Hepatocyte (in vitro differentiated cells): ENCODE measurements around the gene ATG4D. TPM values are rescaled to one million over a fixed set of nuclear protein-coding genes. Genes with fewer than 3 reads are reported as not detected.

Experiments
- DNase-seq: peaks from one replicate; pipeline ENCODE4 v3.0.0-alpha.2; 2016; ENCODE audit warnings: low spot score
- H2AFZ ChIP-seq: fragments of 200-600 bp; sonication (generic); 2 replicates; pipeline ENCODE4 v1.6.0; 2016; ENCODE audit warnings: antibody characterized with exemption, mild to moderate bottlenecking
- H3K27ac ChIP-seq: fragments of 200-600 bp; sonication (generic); 2 replicates; pipeline ENCODE4 v1.5.1; 2016; ENCODE audit warnings: mild to moderate bottlenecking
- H3K27me3 ChIP-seq: fragments of 200-600 bp; sonication (generic); 2 replicates; pipeline ENCODE4 v1.6.1; 2016
- H3K36me3 ChIP-seq: fragments of 200-600 bp; sonication (generic); replicated peaks from 2 replicates; pipeline ENCODE4 v1.5.1; 2016; ENCODE audit warnings: low read depth; ENCODE audit not compliant: insufficient read depth
- H3K4me1 ChIP-seq: fragments of 200-600 bp; sonication (generic); 2 replicates; pipeline ENCODE4 v1.5.1; 2016; ENCODE audit warnings: mild to moderate bottlenecking, moderate library complexity; ENCODE audit not compliant: insufficient read depth
- H3K4me2 ChIP-seq: fragments of 200-600 bp; sonication (generic); 2 replicates; pipeline ENCODE4 v1.6.0; 2016
- H3K4me3 ChIP-seq: fragments of 200-600 bp; sonication (generic); 2 replicates; pipeline ENCODE4 v1.5.1; 2016; ENCODE audit warnings: mild to moderate bottlenecking
- H3K79me2 ChIP-seq: fragments of 200-600 bp; sonication (generic); 2 replicates; pipeline ENCODE4 v1.6.0; 2017; ENCODE audit warnings: mild to moderate bottlenecking
- H3K9me2 ChIP-seq: fragments of 200-600 bp; sonication (generic); replicated peaks from 2 replicates; pipeline ENCODE4 v1.6.0; 2017; ENCODE audit warnings: mild to moderate bottlenecking; ENCODE audit not compliant: insufficient read depth
- H3K9me3 ChIP-seq: fragments of 200-600 bp; sonication (generic); 2 replicates; pipeline ENCODE4 v1.5.1; 2016; ENCODE audit warnings: low read depth, mild to moderate bottlenecking
- H4K20me1 ChIP-seq: fragments of 200-600 bp; sonication (generic); 2 replicates; pipeline ENCODE4 v1.6.0; 2016; ENCODE audit warnings: mild to moderate bottlenecking; ENCODE audit not compliant: insufficient read depth, poor library complexity, severe bottlenecking
- EZH2 ChIP-seq: fragments of 200-600 bp; sonication (generic); IDR thresholded peaks from 2 replicates; pipeline ENCODE4 v1.6.1; 2016; ENCODE audit warnings: antibody characterized with exemption, mild to moderate bottlenecking, borderline replicate concordance
- EZH2phosphoT487 ChIP-seq: fragments of 200-600 bp; sonication (generic); IDR thresholded peaks from one replicate; pipeline ENCODE4 v1.6.1; 2018; ENCODE audit warnings: antibody characterized with exemption, mild to moderate bottlenecking, low read depth, moderate library complexity; ENCODE audit not compliant: unreplicated experiment, severe bottlenecking
- WGBS: methylation state at CpG from one replicate; pipeline ENCODE4 v1.1.6; 2016; ENCODE audit warnings: low lambda C conversion rate; ENCODE audit errors: missing lambda C conversion rate; 5-methylcytosine and 5-hydroxymethylcytosine counted together
- microRNA counts: library from miRNA; unstranded; fragments of <30 nt; microRNA quantifications from one replicate; lab custom pipeline; 2017
- microRNA-seq: library from miRNA; unstranded; fragments of <30 nt; microRNA quantifications from one replicate; pipeline ENCODE4, GENCODE V29; 2017
- polyA plus RNA-seq: library from polyadenylated mRNA; unstranded; fragments of >200 nt; fragmentation: Nextera tagmentation; extraction: Ambion mirVana; gene quantifications from 2 replicates; pipeline ENCODE4 v1.2.1, GENCODE V29; 2016
- small RNA-seq: library from RNA; depleted of rRNA; stranded (forward); fragments of <200 nt; gene quantifications from one replicate; pipeline ENCODE3, GENCODE V24; 2014
- total RNA-seq: library from RNA; depleted of rRNA; stranded (reverse); fragments of >200 nt; gene quantifications from 2 replicates; pipeline ENCODE4 v1.2.3, GENCODE V29; 2014
- TF ChIP-seq, protein P1 (sequence below): fragments of 200-600 bp; sonication (generic); IDR thresholded peaks from 2 replicates; pipeline ENCODE4 v1.5.1; 2016; ENCODE audit warnings: antibody characterized with exemption, mild to moderate bottlenecking; ENCODE audit not compliant: poor library complexity

Gene ATG4D
- total and polyA plus RNA-seq, 2 experiments from 2014 or later, result 24.1 to 34.5 TPM

DNA sequence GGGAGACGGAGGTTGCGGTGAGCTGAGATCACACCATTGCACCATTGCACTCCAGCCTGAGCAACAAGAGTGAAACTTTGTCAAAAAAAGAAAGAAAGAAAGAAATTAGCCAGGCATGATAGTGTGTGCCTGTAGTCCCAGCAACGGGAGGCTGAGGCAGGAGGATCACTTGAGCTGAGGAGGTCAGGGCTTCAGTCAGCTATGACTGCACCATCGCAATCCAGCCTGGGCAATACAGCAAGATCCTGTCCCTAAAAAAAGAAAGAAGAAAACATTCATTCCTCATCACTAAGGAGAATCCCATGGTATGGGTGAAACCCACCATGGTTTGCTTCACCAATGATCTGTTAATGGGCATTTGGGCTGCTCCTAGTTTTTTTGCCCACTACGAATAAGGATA is 56.4 kb downstream of the ATG4D start:
- H3K36me3 ChIP-seq, result no peaks in the 10 kb centered on the region
- H3K79me2 ChIP-seq, result peaks cover 13% of the 10 kb centered on the region
- no peak for DNase-seq
- no peak overlapping the region for H3K27ac ChIP-seq
- no peaks in the 10 kb centered on the region for H3K9me3 ChIP-seq
- H3K27me3 ChIP-seq, result no peaks in the 10 kb centered on the region
- TF ChIP-seq, protein P1, sequence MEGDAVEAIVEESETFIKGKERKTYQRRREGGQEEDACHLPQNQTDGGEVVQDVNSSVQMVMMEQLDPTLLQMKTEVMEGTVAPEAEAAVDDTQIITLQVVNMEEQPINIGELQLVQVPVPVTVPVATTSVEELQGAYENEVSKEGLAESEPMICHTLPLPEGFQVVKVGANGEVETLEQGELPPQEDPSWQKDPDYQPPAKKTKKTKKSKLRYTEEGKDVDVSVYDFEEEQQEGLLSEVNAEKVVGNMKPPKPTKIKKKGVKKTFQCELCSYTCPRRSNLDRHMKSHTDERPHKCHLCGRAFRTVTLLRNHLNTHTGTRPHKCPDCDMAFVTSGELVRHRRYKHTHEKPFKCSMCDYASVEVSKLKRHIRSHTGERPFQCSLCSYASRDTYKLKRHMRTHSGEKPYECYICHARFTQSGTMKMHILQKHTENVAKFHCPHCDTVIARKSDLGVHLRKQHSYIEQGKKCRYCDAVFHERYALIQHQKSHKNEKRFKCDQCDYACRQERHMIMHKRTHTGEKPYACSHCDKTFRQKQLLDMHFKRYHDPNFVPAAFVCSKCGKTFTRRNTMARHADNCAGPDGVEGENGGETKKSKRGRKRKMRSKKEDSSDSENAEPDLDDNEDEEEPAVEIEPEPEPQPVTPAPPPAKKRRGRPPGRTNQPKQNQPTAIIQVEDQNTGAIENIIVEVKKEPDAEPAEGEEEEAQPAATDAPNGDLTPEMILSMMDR, result no peak
- TF ChIP-seq EZH2phosphoT487 (no peak), EZH2 (no peak)
- WGBS, result 94% methylated on average over 5 of the region's 5 CpGs
- H3K4me2 ChIP-seq, result no peak overlapping the region
- no peak overlapping the region for H3K4me3 ChIP-seq
- H2AFZ ChIP-seq, result no peak overlapping the region
- H4K20me1 ChIP-seq, result no peaks in the 10 kb centered on the region
- H3K4me1 ChIP-seq, result peaks cover 8% of the 10 kb centered on the region
- no peaks in the 10 kb centered on the region for H3K9me2 ChIP-seq

DNA sequence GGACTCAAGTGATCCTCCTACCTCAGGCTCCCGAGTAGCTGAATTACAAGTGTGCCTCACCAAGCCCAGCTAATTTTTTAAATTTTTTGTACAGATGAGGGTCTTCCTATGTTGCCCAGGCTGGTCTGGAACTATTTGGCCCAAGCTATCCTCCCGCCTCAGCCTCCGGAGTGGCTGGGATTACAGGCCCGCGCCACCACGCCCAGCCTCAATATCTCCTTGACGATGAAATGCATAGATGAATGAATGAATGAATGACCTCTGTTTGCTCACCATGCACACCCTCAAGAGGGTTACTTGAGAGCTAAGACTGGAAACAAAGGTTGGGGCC is 58.3 kb downstream of the ATG4D start:
- Histone ChIP-seq H3K27me3 (no peaks in the 10 kb centered on the region), H3K4me1 (peaks cover 8% of the 10 kb centered on the region), H3K79me2 (peaks cover 17% of the 10 kb centered on the region), H4K20me1 (no peaks in the 10 kb centered on the region), H3K27ac (no peak overlapping the region), H3K4me3 (no peak overlapping the region), H3K9me2 (no peaks in the 10 kb centered on the region), H3K4me2 (peak overlapping the region; percentile 95), H2AFZ (no peak overlapping the region), H3K9me3 (no peaks in the 10 kb centered on the region), H3K36me3 (no peaks in the 10 kb centered on the region)
- DNase-seq, result no peak
- TF ChIP-seq EZH2phosphoT487, result no peak
- TF ChIP-seq, protein P1, result no peak
- no peak for TF ChIP-seq EZH2
- 28% methylated on average over 7 of the region's 7 CpGs for WGBS

DNA sequence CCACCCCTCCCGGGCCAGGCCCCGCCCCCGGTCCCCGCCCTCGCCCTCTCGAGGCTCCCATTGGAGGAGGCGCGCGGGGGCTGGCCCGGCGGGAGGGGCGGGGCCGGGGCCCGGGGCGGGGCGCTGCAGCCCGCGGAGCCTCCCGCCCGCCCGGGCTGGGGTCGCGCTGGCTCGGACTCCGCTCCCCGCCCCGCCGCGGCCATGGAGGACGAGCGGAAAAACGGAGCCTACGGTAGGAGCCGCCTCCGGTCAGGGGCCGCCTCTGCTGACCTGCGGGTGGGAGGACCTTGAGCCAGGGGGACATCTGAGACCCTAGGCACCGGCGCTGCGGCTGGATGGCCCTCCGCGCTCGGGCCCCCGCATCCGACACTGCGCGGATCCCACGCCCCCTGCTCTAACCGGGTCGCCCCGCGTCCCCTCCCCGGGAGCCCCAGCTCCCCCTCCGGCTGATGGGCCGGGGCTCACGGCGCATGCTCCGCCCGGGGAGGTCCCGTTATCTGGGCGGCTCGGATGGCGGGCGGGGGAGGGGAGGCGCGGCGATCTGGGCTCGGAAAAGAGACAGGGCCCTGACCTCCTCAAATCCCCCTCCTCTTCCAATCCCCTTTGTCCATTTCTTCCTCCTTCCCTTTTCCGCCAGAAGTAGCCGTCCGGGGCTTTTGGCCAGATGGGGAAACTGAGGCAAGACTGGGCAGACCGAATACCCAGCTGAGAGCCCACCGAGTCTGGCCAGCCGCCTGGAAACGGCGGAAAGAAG is 58.8 kb downstream of the ATG4D start:
- Histone ChIP-seq H3K4me1 (peaks cover 8% of the 10 kb centered on the region), H2AFZ (peak overlapping the region; percentile 95), H3K9me3 (no peaks in the 10 kb centered on the region), H3K4me3 (peak overlapping the region; percentile 84), H3K36me3 (no peaks in the 10 kb centered on the region), H4K20me1 (no peaks in the 10 kb centered on the region), H3K27me3 (no peaks in the 10 kb centered on the region), H3K9me2 (no peaks in the 10 kb centered on the region), H3K27ac (peak overlapping the region; percentile 79), H3K79me2 (peaks cover 17% of the 10 kb centered on the region), H3K4me2 (peak overlapping the region; percentile 95)
- no peak for TF ChIP-seq EZH2
- no peak for TF ChIP-seq EZH2phosphoT487
- TF ChIP-seq, protein P1, result no peak
- WGBS, result 3% methylated on average over 20 of the region's 76 CpGs
- peak; percentile 91 for DNase-seq

MicroRNA genes within 50 kb of the gene (microRNA counts, 767-probe panel; counts per million panel counts)
- microRNA hsa-miR-1238 (lab: Ali Mortazavi, UCI), result not detected

Small RNAs within 50 kb of the gene (microRNA-seq; reads per million reads assigned to microRNA genes)
- gene MIR1238, result not detected

Small RNAs within 50 kb of the gene (small RNA-seq; reads per million reads assigned to genes)
- gene MIR1238 (not detected), gene RNU7-140P (not detected)

Other genes starting within 250 kb of the ATG4D start
- 2.6 and 5.8 TPM in 2 replicates for gene ZGLP1, start 234.1 kb upstream of the ATG4D start, total RNA-seq
- gene ZGLP1, start 234.1 kb upstream of the ATG4D start, polyA plus RNA-seq, result 10.3 TPM in 2 replicates
- 16.9 and 24.9 TPM in 2 replicates for gene FDX2, start 227.9 kb upstream of the ATG4D start, total RNA-seq
- 45.1 and 49.3 TPM in 2 replicates for gene FDX2, start 227.9 kb upstream of the ATG4D start, polyA plus RNA-seq
- gene RAVER1, start 210.4 kb upstream of the ATG4D start, total RNA-seq, result 11.7 and 16.4 TPM in 2 replicates
- gene RAVER1, start 210.4 kb upstream of the ATG4D start, polyA plus RNA-seq, result 35.5 and 42.0 TPM in 2 replicates
- 5.2 and 5.3 TPM in 2 replicates for gene ICAM3, start 204.3 kb upstream of the ATG4D start, total RNA-seq
- 11.7 and 16.8 TPM in 2 replicates for gene ICAM3, start 204.3 kb upstream of the ATG4D start, polyA plus RNA-seq
- gene TYK2, start 163.3 kb upstream of the ATG4D start, total RNA-seq, result 52.4 and 63.6 TPM in 2 replicates
- 94.3 and 108 TPM in 2 replicates for gene TYK2, start 163.3 kb upstream of the ATG4D start, polyA plus RNA-seq
- gene CDC37, start 140.4 kb upstream of the ATG4D start, total RNA-seq, result 124 and 144 TPM in 2 replicates
- gene CDC37, start 140.4 kb upstream of the ATG4D start, polyA plus RNA-seq, result 196 and 224 TPM in 2 replicates
- gene PDE4A, start 123.4 kb upstream of the ATG4D start, total RNA-seq, result 1.3 and 2.8 TPM in 2 replicates
- 4.3 and 5.8 TPM in 2 replicates for gene PDE4A, start 123.4 kb upstream of the ATG4D start, polyA plus RNA-seq
- gene KEAP1, start 40.5 kb upstream of the ATG4D start, total RNA-seq, result 47.2 and 48.2 TPM in 2 replicates
- gene KEAP1, start 40.5 kb upstream of the ATG4D start, polyA plus RNA-seq, result 44.7 and 66.8 TPM in 2 replicates
- 0.17 and 0.56 TPM in 2 replicates for gene S1PR5, start 26.5 kb upstream of the ATG4D start, total RNA-seq
- 0.38 and 0.75 TPM in 2 replicates for gene S1PR5, start 26.5 kb upstream of the ATG4D start, polyA plus RNA-seq
- 7.8 and 9.2 TPM in 2 replicates for gene KRI1, start 22.1 kb downstream of the ATG4D start, total RNA-seq
- 18.3 and 22.0 TPM in 2 replicates for gene KRI1, start 22.1 kb downstream of the ATG4D start, polyA plus RNA-seq
- 5.0 and 6.4 TPM in 2 replicates for gene CDKN2D, start 25.1 kb downstream of the ATG4D start, total RNA-seq
- 13.9 and 15.0 TPM in 2 replicates for gene CDKN2D, start 25.1 kb downstream of the ATG4D start, polyA plus RNA-seq
- gene AP1M2, start 43.4 kb downstream of the ATG4D start, total RNA-seq, result 63.7 and 66.5 TPM in 2 replicates
- gene AP1M2, start 43.4 kb downstream of the ATG4D start, polyA plus RNA-seq, result 67.4 and 69.4 TPM in 2 replicates
- gene SLC44A2, start 81.6 kb downstream of the ATG4D start, total RNA-seq, result 37.2 and 44.4 TPM in 2 replicates
- 91.3 and 100 TPM in 2 replicates for gene SLC44A2, start 81.6 kb downstream of the ATG4D start, polyA plus RNA-seq
- gene ILF3, start 110.4 kb downstream of the ATG4D start, total RNA-seq, result 112 and 149 TPM in 2 replicates
- gene ILF3, start 110.4 kb downstream of the ATG4D start, polyA plus RNA-seq, result 120 and 129 TPM in 2 replicates
- gene QTRT1, start 157.5 kb downstream of the ATG4D start, total RNA-seq, result 19.5 and 21.7 TPM in 2 replicates
- gene QTRT1, start 157.5 kb downstream of the ATG4D start, polyA plus RNA-seq, result 52.8 and 67.7 TPM in 2 replicates
- 87.9 and 93.9 TPM in 2 replicates for gene DNM2, start 174.2 kb downstream of the ATG4D start, total RNA-seq
- gene DNM2, start 174.2 kb downstream of the ATG4D start, polyA plus RNA-seq, result 130 and 132 TPM in 2 replicates